H9 (cell line): ENCODE measurements around the gene UNC5B. TPM values are rescaled to one million over a fixed set of nuclear protein-coding genes. Genes with fewer than 3 reads are reported as not detected.

Experiments used
- DNase-seq: peaks from one replicate; pipeline ENCODE4 v3.0.0-alpha.2; 2017
- H2AFZ ChIP-seq: one replicate; pipeline ENCODE4 v1.6.1; 2013; ENCODE audit warnings: mild to moderate bottlenecking, low read length, control low read depth, moderate library complexity
- H2AK5ac ChIP-seq: 2 replicates; pipeline ENCODE4 v1.6.1; 2013; ENCODE audit warnings: low read length, control low read depth, mixed read lengths; ENCODE audit not compliant: insufficient read length
- H2BK120ac ChIP-seq: one replicate; pipeline ENCODE4 v1.6.1; 2013; ENCODE audit warnings: low read depth, mild to moderate bottlenecking, low read length, control low read depth, inconsistent platforms; ENCODE audit not compliant: poor library complexity, severe bottlenecking
- H2BK12ac ChIP-seq: 2 replicates; pipeline ENCODE4 v1.6.1; 2013; ENCODE audit warnings: low read length, control low read depth, mixed read lengths, low read depth; ENCODE audit not compliant: insufficient read length
- H2BK15ac ChIP-seq: 2 replicates; pipeline ENCODE4 v1.6.1; 2013; ENCODE audit warnings: low read depth, low read length, control low read depth
- H2BK20ac ChIP-seq: one replicate; pipeline ENCODE4 v1.6.1; 2013; ENCODE audit warnings: low read depth, mild to moderate bottlenecking, low read length, control low read depth, inconsistent platforms; ENCODE audit not compliant: poor library complexity, severe bottlenecking
- H2BK5ac ChIP-seq: 2 replicates; pipeline ENCODE4 v1.6.1; 2013; ENCODE audit warnings: low read length, control low read depth, mixed read lengths; ENCODE audit not compliant: insufficient read length
- H3K14ac ChIP-seq: 2 replicates; pipeline ENCODE4 v1.6.1; 2013; ENCODE audit warnings: low read length, control low read depth; ENCODE audit not compliant: insufficient read depth
- H3K18ac ChIP-seq: 2 replicates; pipeline ENCODE4 v1.6.1; 2013; ENCODE audit warnings: low read depth, mild to moderate bottlenecking, mixed read lengths, low read length, control low read depth; ENCODE audit not compliant: insufficient read length
- H3K23ac ChIP-seq: 2 replicates; pipeline ENCODE4 v1.6.1; 2013; ENCODE audit warnings: low read length, control low read depth, mixed read lengths, low read depth; ENCODE audit not compliant: insufficient read length
- H3K23me2 ChIP-seq: 2 replicates; pipeline ENCODE4 v1.6.1; 2013; ENCODE audit warnings: low read depth, mild to moderate bottlenecking, mixed read lengths, low read length, control low read depth; ENCODE audit not compliant: insufficient read length, poor library complexity, severe bottlenecking
- H3K27ac ChIP-seq: 2 replicates; pipeline ENCODE4 v1.5.1; 2013; ENCODE audit warnings: low read length, control low read depth, mixed read lengths, low read depth; ENCODE audit not compliant: insufficient read length
- H3K27me3 ChIP-seq: 2 replicates; pipeline ENCODE4 v1.6.1; 2013; ENCODE audit warnings: low read length, control low read depth, inconsistent platforms; ENCODE audit not compliant: insufficient read depth
- H3K4ac ChIP-seq: 2 replicates; pipeline ENCODE4 v1.6.1; 2013; ENCODE audit warnings: low read depth, mild to moderate bottlenecking, control low read depth, inconsistent platforms, low read length, moderate library complexity
- H3K4me1 ChIP-seq: 2 replicates; pipeline ENCODE4 v1.6.1; 2013; ENCODE audit warnings: low read length, control low read depth, inconsistent platforms; ENCODE audit not compliant: insufficient read depth
- H3K4me2 ChIP-seq: 2 replicates; pipeline ENCODE4 v1.6.1; 2013; ENCODE audit warnings: low read length, control low read depth, mixed read lengths; ENCODE audit not compliant: insufficient read length, insufficient read depth
- H3K56ac ChIP-seq: 2 replicates; pipeline ENCODE4 v1.6.1; 2013; ENCODE audit warnings: low read depth, mild to moderate bottlenecking, mixed read lengths, low read length, control low read depth; ENCODE audit not compliant: insufficient read length
- H3K79me1 ChIP-seq: 2 replicates; pipeline ENCODE4 v1.6.1; 2013; ENCODE audit warnings: low read depth, mild to moderate bottlenecking, moderate library complexity, low read length, control low read depth, inconsistent platforms; ENCODE audit not compliant: insufficient read depth, poor library complexity, severe bottlenecking
- H3K79me2 ChIP-seq: 2 replicates; pipeline ENCODE4 v1.6.1; 2013; ENCODE audit warnings: low read length, control low read depth, inconsistent platforms; ENCODE audit not compliant: insufficient read depth
- H3K9ac ChIP-seq: 2 replicates; pipeline ENCODE4 v1.6.1; 2013; ENCODE audit warnings: low read length, control low read depth, mixed read lengths; ENCODE audit not compliant: insufficient read length; ENCODE audit errors: extremely low read depth
- H3K9me3 ChIP-seq: one replicate; pipeline ENCODE4 v1.6.1; 2013; ENCODE audit warnings: low read depth, low read length, inconsistent platforms; ENCODE audit not compliant: control insufficient read depth
- H3T11ph ChIP-seq: one replicate; pipeline ENCODE4 v1.6.1; 2013; ENCODE audit warnings: mild to moderate bottlenecking, low read length, control low read depth, inconsistent platforms
- H4K20me1 ChIP-seq: one replicate; pipeline ENCODE4 v1.6.1; 2013; ENCODE audit not compliant: control insufficient read depth, insufficient read length, insufficient read depth
- H4K5ac ChIP-seq: 2 replicates; pipeline ENCODE4 v1.6.1; 2013; ENCODE audit warnings: low read depth, mild to moderate bottlenecking, mixed read lengths, low read length, control low read depth; ENCODE audit not compliant: insufficient read length
- H4K8ac ChIP-seq: replicated peaks from 2 replicates; pipeline ENCODE4 v1.6.1; 2013; ENCODE audit warnings: low read length, control low read depth, mixed read lengths, low read depth; ENCODE audit not compliant: insufficient read length
- H4K91ac ChIP-seq: 2 replicates; pipeline ENCODE4 v1.6.1; 2013; ENCODE audit warnings: low read depth, mild to moderate bottlenecking, moderate library complexity, mixed read lengths, low read length, control low read depth; ENCODE audit not compliant: insufficient read length
- H3K27ac Mint-ChIP-seq, 3 experiments: 2 replicates in 2 of 3; 3 replicates in 1 of 3; pipeline ENCODE4 v1.8.0; 2020 to 2021; ENCODE audit warnings: mixed read lengths in 3 of 3, mild to moderate bottlenecking in 1 of 3, moderate library complexity in 1 of 3
- H3K27me3 Mint-ChIP-seq: 2 replicates; pipeline ENCODE4 v1.8.0; 2021; ENCODE audit warnings: low read depth, mild to moderate bottlenecking, moderate library complexity, mixed read lengths
- H3K36me3 Mint-ChIP-seq, 3 experiments: 2 replicates in 2 of 3; 3 replicates in 1 of 3; pipeline ENCODE4 v1.8.0; 2020 to 2021; ENCODE audit warnings: low read depth in 3 of 3, mixed read lengths in 3 of 3; ENCODE audit not compliant: insufficient read depth in 1 of 3
- H3K4me1 Mint-ChIP-seq, 2 experiments: 2 replicates each; pipeline ENCODE4 v1.8.0; 2020; ENCODE audit warnings: mixed read lengths in 2 of 2
- H3K4me3 Mint-ChIP-seq, 2 experiments: 2 replicates in 1 of 2; 3 replicates in 1 of 2; pipeline ENCODE4 v1.8.0; 2020 to 2021; ENCODE audit warnings: mild to moderate bottlenecking in 2 of 2, mixed read lengths in 2 of 2, moderate library complexity in 1 of 2
- H3K9me3 Mint-ChIP-seq, 2 experiments: 2 replicates in 1 of 2; 3 replicates in 1 of 2; pipeline ENCODE4 v1.8.0; 2020; ENCODE audit warnings: mild to moderate bottlenecking in 2 of 2, mixed read lengths in 2 of 2, moderate library complexity in 1 of 2
- WGBS: extraction: QIAGEN DNeasy Blood & Tissue Kit; methylation state at CpG from one replicate; pipeline ENCODE4 v1.1.7; 2013; ENCODE audit warnings: missing lambda C conversion rate, low lambda C conversion rate, mixed read lengths; ENCODE audit not compliant: insufficient read length; ENCODE audit errors: extremely low coverage; 5-methylcytosine and 5-hydroxymethylcytosine counted together
- total RNA-seq: library from RNA; stranded (reverse); gene quantifications from 2 replicates; pipeline ENCODE4 v1.2.1, GENCODE V29; 2021
- TF ChIP-seq, protein P1 (sequence below): fragments of 200-600 bp; sonication (generic); conservative IDR thresholded peaks from 3 replicates; pipeline ENCODE4 v1.8.0; 2021; ENCODE audit warnings: antibody characterized with exemption, mild to moderate bottlenecking

UNC5B gene
- total RNA-seq, 1 experiment from 2014 or later, result 28.4 TPM

DNA sequence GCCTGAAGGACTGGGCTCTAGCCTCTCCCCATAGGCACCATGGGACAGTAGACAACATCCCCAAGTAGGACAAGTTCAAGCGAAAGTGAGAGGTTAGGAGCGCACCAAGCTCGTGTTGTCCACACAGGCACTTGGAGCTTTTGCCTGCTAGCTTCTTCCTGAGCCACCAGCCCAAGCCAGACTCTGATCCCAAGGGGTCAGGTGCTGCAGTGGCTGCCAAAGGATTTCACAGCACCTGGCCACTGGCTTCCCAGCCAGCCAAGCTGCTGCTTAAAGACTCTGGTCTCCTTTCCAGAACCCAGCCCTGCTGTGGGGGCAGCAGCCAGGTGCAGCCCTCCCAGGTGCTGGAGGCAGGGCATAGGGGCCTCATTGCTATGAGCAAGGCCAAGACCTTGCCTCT lies 33.0 kb upstream of the UNC5B start:
- Histone ChIP-seq H2BK15ac (no peak overlapping the region), H3K9ac (no peak overlapping the region), H3K14ac (no peak overlapping the region), H3K4me1 (0 out of 2 replicates have a peak, but pooled peaks cover 3% of the 10 kb centered on the region), H4K8ac (no peak overlapping the region), H3K56ac (no peak overlapping the region), H3K18ac (no peak overlapping the region), H3K9me3 (no peaks in the 10 kb centered on the region), H3K79me1 (no peaks in the 10 kb centered on the region), H4K91ac (no peak overlapping the region), H3K4ac (no peak overlapping the region), H2BK20ac (no peak overlapping the region), H2BK12ac (no peak overlapping the region), H2AK5ac (no peak overlapping the region), H3K23me2 (no peaks in the 10 kb centered on the region), H3K23ac (no peak overlapping the region), H2AFZ (no peak overlapping the region), H4K5ac (no peak overlapping the region), H3K27ac (no peak overlapping the region), H2BK5ac (no peak overlapping the region), H3K79me2 (no peaks in the 10 kb centered on the region), H3K27me3 (no peaks in the 10 kb centered on the region), H2BK120ac (no peak overlapping the region), H4K20me1 (no peaks in the 10 kb centered on the region), H3T11ph (no peak overlapping the region), H3K4me2 (no peak overlapping the region)
- WGBS, result no CpG with 5 or more reads among the region's 3 CpGs
- TF ChIP-seq, protein P1, sequence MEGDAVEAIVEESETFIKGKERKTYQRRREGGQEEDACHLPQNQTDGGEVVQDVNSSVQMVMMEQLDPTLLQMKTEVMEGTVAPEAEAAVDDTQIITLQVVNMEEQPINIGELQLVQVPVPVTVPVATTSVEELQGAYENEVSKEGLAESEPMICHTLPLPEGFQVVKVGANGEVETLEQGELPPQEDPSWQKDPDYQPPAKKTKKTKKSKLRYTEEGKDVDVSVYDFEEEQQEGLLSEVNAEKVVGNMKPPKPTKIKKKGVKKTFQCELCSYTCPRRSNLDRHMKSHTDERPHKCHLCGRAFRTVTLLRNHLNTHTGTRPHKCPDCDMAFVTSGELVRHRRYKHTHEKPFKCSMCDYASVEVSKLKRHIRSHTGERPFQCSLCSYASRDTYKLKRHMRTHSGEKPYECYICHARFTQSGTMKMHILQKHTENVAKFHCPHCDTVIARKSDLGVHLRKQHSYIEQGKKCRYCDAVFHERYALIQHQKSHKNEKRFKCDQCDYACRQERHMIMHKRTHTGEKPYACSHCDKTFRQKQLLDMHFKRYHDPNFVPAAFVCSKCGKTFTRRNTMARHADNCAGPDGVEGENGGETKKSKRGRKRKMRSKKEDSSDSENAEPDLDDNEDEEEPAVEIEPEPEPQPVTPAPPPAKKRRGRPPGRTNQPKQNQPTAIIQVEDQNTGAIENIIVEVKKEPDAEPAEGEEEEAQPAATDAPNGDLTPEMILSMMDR, result no peak
- H3K4me3 Mint-ChIP-seq, result no peak overlapping the region
- H3K27ac Mint-ChIP-seq, result no peak overlapping the region; a peak in 1 of 7 replicates
- peaks cover 12 to 15% of the 10 kb centered on the region in 2 experiments for H3K4me1 Mint-ChIP-seq
- no peak for DNase-seq
- H3K27me3 Mint-ChIP-seq, result peaks cover 6% of the 10 kb centered on the region
- no peaks in the 10 kb centered on the region for H3K9me3 Mint-ChIP-seq
- no peaks in the 10 kb centered on the region for H3K36me3 Mint-ChIP-seq
